Keratinocyte (primary cell): Measurements from ENCODE around the gene ZNF555. TPM values are rescaled to one million over a fixed set of nuclear protein-coding genes. Genes with fewer than 3 reads are reported as not detected.

Experiments used
- DNase-seq: peaks from one replicate; pipeline ENCODE4 v3.0.0-alpha.2; 2011; ENCODE audit warnings: low read depth, missing footprints, low spot score
- FAIRE-seq: peaks from 2 replicates; lab custom pipeline; 2011; peaks lifted over from hg19 to GRCh38; lab: Jason Lieb, UNC
- H2AFZ ChIP-seq: 2 replicates; pipeline ENCODE4 v1.6.0; 2012; ENCODE audit warnings: low read length, control low read depth, inconsistent platforms; ENCODE audit not compliant: control insufficient read depth
- H3K27ac ChIP-seq: 2 replicates; pipeline ENCODE4 v1.5.1; 2011; ENCODE audit warnings: low read length; ENCODE audit not compliant: control insufficient read depth, insufficient read depth
- H3K27me3 ChIP-seq: 3 replicates; pipeline ENCODE4 v1.6.0; 2011; ENCODE audit warnings: low read length; ENCODE audit not compliant: control insufficient read depth, insufficient read depth; ENCODE audit errors: extremely low read depth
- H3K36me3 ChIP-seq, 2 experiments: 2 replicates in 1 of 2; 3 replicates in 1 of 2; pipeline ENCODE4 v1.5.1; 2011; ENCODE audit warnings: low read length in 2 of 2, mild to moderate bottlenecking in 1 of 2; ENCODE audit not compliant: control insufficient read depth in 2 of 2, insufficient read depth in 2 of 2; ENCODE audit errors: extremely low read depth in 1 of 2
- H3K4me1 ChIP-seq: 3 replicates; pipeline ENCODE4 v1.5.1; 2011; ENCODE audit warnings: low read length; ENCODE audit not compliant: control insufficient read depth, insufficient read depth; ENCODE audit errors: extremely low read depth
- H3K4me2 ChIP-seq: 3 replicates; pipeline ENCODE4 v1.6.0; 2011; ENCODE audit warnings: low read depth, low read length; ENCODE audit not compliant: control insufficient read depth, insufficient read depth; ENCODE audit errors: extremely low read depth
- H3K4me3 ChIP-seq, 3 experiments: fragments of 200-600 bp in 1 of 3; sonication (generic) in 1 of 3; 2 replicates in 2 of 3; 3 replicates in 1 of 3; pipeline ENCODE4 v1.5.1; 2011 to 2016; ENCODE audit warnings: low read length in 3 of 3, mild to moderate bottlenecking in 3 of 3, control low read depth in 2 of 3, inconsistent platforms in 1 of 3, low read depth in 1 of 3, mixed read lengths in 1 of 3, mixed run types in 1 of 3, moderate library complexity in 1 of 3; ENCODE audit not compliant: control insufficient read depth in 2 of 3, insufficient read depth in 2 of 3; ENCODE audit errors: extremely low read depth in 1 of 3
- H3K79me2 ChIP-seq: 2 replicates; pipeline ENCODE4 v1.6.0; 2012; ENCODE audit warnings: low read length; ENCODE audit not compliant: control insufficient read depth, insufficient read depth
- H3K9ac ChIP-seq: 3 replicates; pipeline ENCODE4 v1.6.0; 2011; ENCODE audit warnings: low read length; ENCODE audit not compliant: control insufficient read depth, insufficient read depth; ENCODE audit errors: extremely low read depth
- H3K9me1 ChIP-seq: 3 replicates; pipeline ENCODE4 v1.6.0; 2011; ENCODE audit warnings: low read length; ENCODE audit not compliant: control insufficient read depth, insufficient read depth; ENCODE audit errors: extremely low read depth
- H3K9me3 ChIP-seq: 2 replicates; pipeline ENCODE4 v1.5.1; 2012; ENCODE audit warnings: low read depth, low read length; ENCODE audit not compliant: control insufficient read depth
- H4K20me1 ChIP-seq: 3 replicates; pipeline ENCODE4 v1.6.0; 2011; ENCODE audit warnings: low read length; ENCODE audit not compliant: control insufficient read depth, insufficient read depth; ENCODE audit errors: extremely low read depth
- EZH2 ChIP-seq: IDR thresholded peaks from one replicate; pipeline ENCODE4 v1.6.1; 2012; ENCODE audit warnings: inconsistent platforms, mild to moderate bottlenecking, low read length, moderate library complexity
- dilution Hi-C: fragments of 300-500 bp; cut with MboI; formaldehyde crosslinking; loops from one replicate; pipeline ENCODE4 v1.7.0; 2020; ENCODE audit warnings: low sequenced_read_pairs; ENCODE audit not compliant: extremely low pct_ligation_motif_present
- polyA plus RNA-seq, 5 experiments: library from polyadenylated mRNA; depleted of rRNA in 3 of 5; stranded (reverse) in 3 of 5; stranded (forward) in 1 of 5; unstranded in 1 of 5; fragments of >200 nt; gene quantifications; 1 replicate in 1 of 5; 2 replicates in 3 of 5; 3 replicates in 1 of 5; pipeline versions ENCODE4 v1.2.1 to v1.2.3, GENCODE V29; 2011 to 2012; ENCODE audit warnings: missing spikeins in 2 of 5, low read depth in 1 of 5, low replicate concordance in 1 of 5
- TF ChIP-seq, protein P1 (sequence below), 3 experiments: IDR thresholded peaks in 1 of 3; conservative IDR thresholded peaks in 1 of 3; optimal IDR thresholded peaks in 1 of 3; 2 replicates in 2 of 3; 3 replicates in 1 of 3; pipeline versions ENCODE3 to v1.5.1; 2011; ENCODE audit warnings: low read length in 3 of 3, mild to moderate bottlenecking in 3 of 3, moderate library complexity in 2 of 3, control low read depth in 1 of 3, inconsistent platforms in 1 of 3; ENCODE audit not compliant: insufficient read depth in 2 of 3; ENCODE audit errors: extremely low read depth in 1 of 3

ZNF555 gene
- polyA plus RNA-seq, 1 donor (not counting 4 experiments of a cell fraction or from before 2014, with no cell fraction given), result 4.3 TPM

DNA sequence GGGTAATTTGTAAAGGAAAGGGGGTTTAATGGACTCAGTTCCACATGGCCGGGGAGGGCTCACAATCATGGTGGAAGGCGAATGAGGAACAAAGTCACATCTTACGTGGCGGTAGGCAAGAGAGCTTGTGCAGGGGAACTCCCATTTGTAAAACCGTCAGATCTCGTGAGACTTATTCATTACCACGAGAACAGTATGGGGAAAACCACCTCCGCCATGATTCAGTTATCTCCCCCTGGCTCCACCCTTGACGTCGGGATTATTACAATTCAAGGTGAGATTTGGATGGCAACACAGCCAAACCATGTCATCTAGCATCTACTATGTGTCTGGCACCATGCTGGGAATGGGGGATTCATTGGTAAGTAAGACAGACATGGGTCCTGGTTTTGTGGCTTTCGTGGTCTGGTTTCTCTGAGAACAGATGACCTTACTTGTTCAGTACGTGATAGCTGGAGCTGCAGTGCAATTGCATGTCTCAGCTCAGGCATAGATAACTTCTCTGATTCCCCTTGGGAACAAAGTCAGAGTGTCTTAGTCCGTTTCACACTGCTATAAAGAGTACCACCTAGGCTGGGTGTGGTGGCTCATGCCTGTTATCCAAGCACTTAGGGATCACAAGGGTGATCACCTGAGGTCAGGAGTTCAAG is 13.3 kb upstream of the ZNF555 start:
- H3K4me1 ChIP-seq, result no peaks in the 10 kb centered on the region
- no peaks in the 10 kb centered on the region for H3K27me3 ChIP-seq
- DNase-seq, result no peak
- no peaks in the 10 kb centered on the region for H3K79me2 ChIP-seq
- dilution Hi-C loops, result no loop called here
- H3K4me2 ChIP-seq, result no peak overlapping the region
- no peak overlapping the region for H3K27ac ChIP-seq
- H3K9me1 ChIP-seq, result no peaks in the 10 kb centered on the region
- H2AFZ ChIP-seq, result no peak overlapping the region
- H4K20me1 ChIP-seq, result no peaks in the 10 kb centered on the region
- no peaks in the 10 kb centered on the region for H3K36me3 ChIP-seq
- TF ChIP-seq, protein P1, sequence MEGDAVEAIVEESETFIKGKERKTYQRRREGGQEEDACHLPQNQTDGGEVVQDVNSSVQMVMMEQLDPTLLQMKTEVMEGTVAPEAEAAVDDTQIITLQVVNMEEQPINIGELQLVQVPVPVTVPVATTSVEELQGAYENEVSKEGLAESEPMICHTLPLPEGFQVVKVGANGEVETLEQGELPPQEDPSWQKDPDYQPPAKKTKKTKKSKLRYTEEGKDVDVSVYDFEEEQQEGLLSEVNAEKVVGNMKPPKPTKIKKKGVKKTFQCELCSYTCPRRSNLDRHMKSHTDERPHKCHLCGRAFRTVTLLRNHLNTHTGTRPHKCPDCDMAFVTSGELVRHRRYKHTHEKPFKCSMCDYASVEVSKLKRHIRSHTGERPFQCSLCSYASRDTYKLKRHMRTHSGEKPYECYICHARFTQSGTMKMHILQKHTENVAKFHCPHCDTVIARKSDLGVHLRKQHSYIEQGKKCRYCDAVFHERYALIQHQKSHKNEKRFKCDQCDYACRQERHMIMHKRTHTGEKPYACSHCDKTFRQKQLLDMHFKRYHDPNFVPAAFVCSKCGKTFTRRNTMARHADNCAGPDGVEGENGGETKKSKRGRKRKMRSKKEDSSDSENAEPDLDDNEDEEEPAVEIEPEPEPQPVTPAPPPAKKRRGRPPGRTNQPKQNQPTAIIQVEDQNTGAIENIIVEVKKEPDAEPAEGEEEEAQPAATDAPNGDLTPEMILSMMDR (optimal IDR thresholded peaks at IDR 0.05 in 1 of 3, IDR thresholded peaks at IDR 0.05 in 1 of 3, conservative IDR thresholded peaks at IDR 0.05 in 1 of 3; ENCODE audit: extremely low read depth in 1 of 3, insufficient read depth in 2 of 3, low read length in 3 of 3), result no peak
- TF ChIP-seq EZH2, result no peak
- peaks cover 11% of the 10 kb centered on the region for H3K9me3 ChIP-seq
- peak; percentile 20 for FAIRE-seq
- no peak overlapping the region for H3K4me3 ChIP-seq
- no peak overlapping the region for H3K9ac ChIP-seq

DNA sequence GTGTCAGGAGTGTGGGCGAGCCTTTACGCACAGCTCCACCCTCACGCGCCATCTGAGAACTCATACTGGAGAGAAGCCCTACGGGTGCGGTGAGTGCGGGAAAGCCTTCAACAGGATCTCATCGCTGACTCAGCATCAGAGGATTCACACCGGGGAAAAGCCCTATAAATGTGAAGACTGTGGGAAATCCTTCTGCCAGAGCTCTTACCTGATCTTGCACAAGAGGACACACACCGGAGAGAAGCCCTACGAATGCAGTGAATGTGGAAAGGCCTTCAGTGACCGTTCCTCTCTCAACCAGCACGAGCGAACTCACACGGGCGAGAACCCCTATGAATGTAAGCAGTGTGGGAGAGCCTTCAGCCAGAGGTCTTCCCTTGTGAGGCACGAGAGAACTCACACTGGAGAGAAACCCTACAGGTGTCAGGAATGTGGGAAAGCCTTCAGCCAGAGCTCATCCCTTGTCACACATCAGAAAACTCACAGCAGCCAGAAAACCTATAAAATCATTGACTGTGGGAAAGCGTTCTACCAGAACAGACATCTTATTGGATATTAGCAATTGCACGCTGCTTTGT is 6.9 kb upstream of the ZNF555 start:
- Histone ChIP-seq H3K79me2 (no peaks in the 10 kb centered on the region), H3K9ac (no peak overlapping the region), H4K20me1 (no peaks in the 10 kb centered on the region), H3K4me3 (no peak overlapping the region), H3K27me3 (no peaks in the 10 kb centered on the region), H3K4me2 (no peak overlapping the region), H3K27ac (no peak overlapping the region), H2AFZ (no peak overlapping the region), H3K4me1 (no peaks in the 10 kb centered on the region), H3K36me3 (no peaks in the 10 kb centered on the region), H3K9me1 (no peaks in the 10 kb centered on the region), H3K9me3 (peaks cover 18% of the 10 kb centered on the region)
- dilution Hi-C loops, result no loop called here
- TF ChIP-seq, protein P1 (optimal IDR thresholded peaks at IDR 0.05 in 1 of 3, IDR thresholded peaks at IDR 0.05 in 1 of 3, conservative IDR thresholded peaks at IDR 0.05 in 1 of 3; ENCODE audit: extremely low read depth in 1 of 3, insufficient read depth in 2 of 3, low read length in 3 of 3), result no peak
- TF ChIP-seq EZH2, result no peak
- DNase-seq (no peak), FAIRE-seq (no peak)
